ENCODE results near the gene ELFN1. TPM values are rescaled to one million over a fixed set of nuclear protein-coding genes. Genes with fewer than 3 reads are reported as not detected.
A peak's percentile ranks its signal among the peaks of the same experiment; 100 is the strongest.

ELFN1 gene
- total RNA-seq, 1 donor from 2014 or later: 2.2 TPM

DNA sequence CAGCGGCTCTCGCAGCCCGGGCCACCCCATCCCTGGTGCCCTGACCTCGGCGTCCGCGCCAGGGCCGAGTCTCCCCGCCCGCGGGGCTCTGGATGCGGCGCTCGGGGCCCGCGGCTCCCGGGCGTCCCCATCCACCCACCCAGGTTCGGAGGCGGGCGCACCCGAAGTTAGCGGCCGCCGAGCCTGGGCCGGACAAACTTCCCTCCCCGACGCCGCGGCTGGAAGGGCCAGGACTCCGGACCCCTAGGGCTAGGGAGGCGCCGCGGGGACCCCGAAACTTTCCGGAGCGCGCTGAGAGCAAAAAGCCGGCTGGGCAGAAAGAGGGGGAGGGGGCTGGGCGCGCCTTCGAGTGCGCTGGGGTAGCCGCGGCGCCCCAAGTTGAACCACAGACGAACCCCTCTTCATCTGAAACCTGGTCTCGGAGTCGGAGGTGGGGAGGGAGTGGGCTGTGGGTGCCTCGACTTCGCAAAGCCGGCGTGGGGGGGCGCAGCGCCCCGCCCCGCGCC lies 3.7 kb upstream of the ELFN1 start:
- Histone ChIP-seq H3K27ac (peak overlapping the region; percentile 65), H3K4me3 (peak overlapping the region; percentile 51 to 57), H3K36me3 (no peaks in the 10 kb centered on the region), H3K27me3 (no peaks in the 10 kb centered on the region), H3K9me3 (no peaks in the 10 kb centered on the region), H3K4me1 (peaks cover 67% of the 10 kb centered on the region)
- DNase-seq (ENCODE audit: extremely low spot score in 2 of 2): no peak
- intact Hi-C loops (cut with DNase I): no loop called here
- TF ChIP-seq POLR2AphosphoS5 (IDR thresholded peaks at IDR 0.05; ENCODE audit: insufficient read depth in 1 of 2, low read depth in 1 of 2) (no peak), POLR2A (IDR thresholded peaks at IDR 0.05) (no peak)
- TF ChIP-seq, protein P1, sequence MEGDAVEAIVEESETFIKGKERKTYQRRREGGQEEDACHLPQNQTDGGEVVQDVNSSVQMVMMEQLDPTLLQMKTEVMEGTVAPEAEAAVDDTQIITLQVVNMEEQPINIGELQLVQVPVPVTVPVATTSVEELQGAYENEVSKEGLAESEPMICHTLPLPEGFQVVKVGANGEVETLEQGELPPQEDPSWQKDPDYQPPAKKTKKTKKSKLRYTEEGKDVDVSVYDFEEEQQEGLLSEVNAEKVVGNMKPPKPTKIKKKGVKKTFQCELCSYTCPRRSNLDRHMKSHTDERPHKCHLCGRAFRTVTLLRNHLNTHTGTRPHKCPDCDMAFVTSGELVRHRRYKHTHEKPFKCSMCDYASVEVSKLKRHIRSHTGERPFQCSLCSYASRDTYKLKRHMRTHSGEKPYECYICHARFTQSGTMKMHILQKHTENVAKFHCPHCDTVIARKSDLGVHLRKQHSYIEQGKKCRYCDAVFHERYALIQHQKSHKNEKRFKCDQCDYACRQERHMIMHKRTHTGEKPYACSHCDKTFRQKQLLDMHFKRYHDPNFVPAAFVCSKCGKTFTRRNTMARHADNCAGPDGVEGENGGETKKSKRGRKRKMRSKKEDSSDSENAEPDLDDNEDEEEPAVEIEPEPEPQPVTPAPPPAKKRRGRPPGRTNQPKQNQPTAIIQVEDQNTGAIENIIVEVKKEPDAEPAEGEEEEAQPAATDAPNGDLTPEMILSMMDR (IDR thresholded peaks at IDR 0.05): no peak

- Histone ChIP-seq H3K9me3 (no peaks in the 10 kb centered on the region), H3K27ac (peak overlapping the region; percentile 65), H3K27me3 (no peaks in the 10 kb centered on the region), H3K4me1 (peaks cover 67% of the 10 kb centered on the region), H3K4me3 (peak overlapping the region; percentile 51 to 57), H3K36me3 (no peaks in the 10 kb centered on the region)
- TF ChIP-seq POLR2AphosphoS5 (IDR thresholded peaks at IDR 0.05; ENCODE audit: insufficient read depth in 1 of 2, low read depth in 1 of 2): no peak
- no peak for TF ChIP-seq POLR2A (IDR thresholded peaks at IDR 0.05)
- TF ChIP-seq, protein P1 (IDR thresholded peaks at IDR 0.05): no peak
- no peak for DNase-seq (ENCODE audit: extremely low spot score in 2 of 2)
- intact Hi-C loops (cut with DNase I): no loop called here
Observed at GRCh38 chr7:1666823-1667565, 3.1 kb upstream of the ELFN1 start.

- no peaks in the 10 kb centered on the region for H3K27me3 ChIP-seq
- no peak for DNase-seq (ENCODE audit: extremely low spot score in 2 of 2)
- H3K27ac ChIP-seq: peak overlapping the region; percentile 65
- H3K9me3 ChIP-seq: no peaks in the 10 kb centered on the region
- peaks cover 67% of the 10 kb centered on the region for H3K4me1 ChIP-seq
- peak overlapping the region; percentile 51 to 57 for H3K4me3 ChIP-seq
- no peak for TF ChIP-seq POLR2AphosphoS5 (IDR thresholded peaks at IDR 0.05; ENCODE audit: insufficient read depth in 1 of 2, low read depth in 1 of 2)
- TF ChIP-seq, protein P1 (IDR thresholded peaks at IDR 0.05): no peak
- no peak for TF ChIP-seq POLR2A (IDR thresholded peaks at IDR 0.05)
- no peaks in the 10 kb centered on the region for H3K36me3 ChIP-seq
- intact Hi-C loops (cut with DNase I): no loop called here
Observed at GRCh38 chr7:1667566-1668395, 2.3 kb upstream of the ELFN1 start.

GRCh38 chr7:1668396-1669063 lies 1.5 kb upstream of the ELFN1 start:
- Histone ChIP-seq H3K4me1 (peaks cover 67% of the 10 kb centered on the region), H3K4me3 (no peak overlapping the region), H3K9me3 (no peaks in the 10 kb centered on the region), H3K36me3 (no peaks in the 10 kb centered on the region), H3K27ac (peak overlapping the region; percentile 65), H3K27me3 (no peaks in the 10 kb centered on the region)
- intact Hi-C loops (cut with DNase I): no loop called here
- TF ChIP-seq POLR2AphosphoS5 (IDR thresholded peaks at IDR 0.05; ENCODE audit: insufficient read depth in 1 of 2, low read depth in 1 of 2) (no peak), POLR2A (IDR thresholded peaks at IDR 0.05) (no peak)
- TF ChIP-seq, protein P1 (IDR thresholded peaks at IDR 0.05): no peak
- DNase-seq (ENCODE audit: extremely low spot score in 2 of 2): no peak
